Muscle layer of duodenum (tissue), 2 donors: ENCODE results near the gene PTS.

ENCODE experiments used
- H3K27ac ChIP-seq: one replicate; pipeline ENCODE4 v1.7.0; 2013; ENCODE audit warnings: mild to moderate bottlenecking, low read length
- H3K27me3 ChIP-seq: one replicate; pipeline ENCODE4 v1.7.0; 2013; ENCODE audit warnings: low read depth, mild to moderate bottlenecking, control low read depth, low read length
- H3K36me3 ChIP-seq, 2 donors: one replicate each; pipeline ENCODE4 v1.7.0; 2013; ENCODE audit warnings: low read length in 2 of 2, control low read depth in 1 of 2, mild to moderate bottlenecking in 1 of 2; ENCODE audit not compliant: insufficient read depth in 2 of 2, control insufficient read depth in 1 of 2
- H3K4me1 ChIP-seq, 2 donors: one replicate each; pipeline ENCODE4 v1.7.0; 2013; ENCODE audit warnings: low read length in 2 of 2, mild to moderate bottlenecking in 2 of 2, control low read depth in 1 of 2, moderate library complexity in 1 of 2; ENCODE audit not compliant: insufficient read depth in 2 of 2, control insufficient read depth in 1 of 2
- H3K4me3 ChIP-seq, 2 donors: one replicate each; pipeline ENCODE4 v1.7.0; 2013; ENCODE audit warnings: low read length in 2 of 2, low read depth in 1 of 2, mild to moderate bottlenecking in 1 of 2
- H3K9me3 ChIP-seq, 2 donors: one replicate each; pipeline ENCODE4 v1.7.0; 2013; ENCODE audit warnings: low read length in 2 of 2, control low read depth in 1 of 2, mild to moderate bottlenecking in 1 of 2; ENCODE audit not compliant: control insufficient read depth in 1 of 2
- donor health status: healthy.

PTS gene

DNA sequence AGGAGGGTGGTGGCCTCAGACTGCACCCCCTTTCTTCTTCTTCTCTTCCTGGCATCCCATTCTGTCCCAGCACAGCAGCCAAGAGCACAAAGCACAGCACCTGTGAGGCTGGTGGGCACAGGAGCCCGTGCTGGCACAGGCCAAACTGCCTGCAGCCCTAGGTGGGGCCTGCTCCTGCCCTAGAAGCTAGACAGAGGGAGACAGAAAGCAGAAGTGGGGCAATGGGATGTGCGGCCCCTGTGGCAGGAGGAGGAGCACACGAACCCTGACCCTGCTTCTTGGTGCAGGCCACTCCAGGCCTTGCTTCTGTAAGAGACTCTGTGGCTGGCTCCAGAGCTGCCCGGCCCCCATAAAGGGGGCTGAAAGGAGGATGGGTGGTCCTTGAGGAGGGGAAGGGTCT lies 3.9 kb upstream of the PTS start:
- Histone ChIP-seq H3K4me3 (no peak overlapping the region), H3K27me3 (no peaks in the 10 kb centered on the region), H3K27ac (no peak overlapping the region), H3K36me3 (peaks cover 0 to 5% of the 10 kb centered on the region in 2 donors), H3K9me3 (no peaks in the 10 kb centered on the region), H3K4me1 (peaks cover 0 to 4% of the 10 kb centered on the region in 2 donors)

DNA sequence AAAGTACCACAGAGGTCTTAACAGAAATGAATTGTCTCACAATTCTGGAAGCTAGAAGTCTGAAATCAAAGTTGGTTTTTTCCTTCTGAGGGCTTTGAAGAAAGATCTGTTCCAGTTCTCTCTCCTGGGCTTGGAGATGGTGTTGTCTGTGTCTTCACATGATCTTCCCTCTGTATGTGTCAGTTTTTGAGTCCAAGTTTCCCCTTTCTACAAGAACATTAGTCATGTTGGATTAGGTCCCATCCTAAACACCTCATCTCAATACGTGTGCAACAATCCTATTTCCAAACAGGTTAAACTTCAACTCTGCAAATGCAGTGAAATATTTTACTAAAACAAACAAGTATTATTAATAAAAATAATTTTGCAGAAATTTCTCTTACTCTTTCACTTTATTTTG lies 3.1 kb upstream of the PTS start:
- Histone ChIP-seq H3K36me3 (peaks cover 0 to 5% of the 10 kb centered on the region in 2 donors), H3K27ac (no peak overlapping the region), H3K4me3 (no peak overlapping the region), H3K27me3 (no peaks in the 10 kb centered on the region), H3K4me1 (peaks cover 3 to 9% of the 10 kb centered on the region in 2 donors), H3K9me3 (no peaks in the 10 kb centered on the region)

DNA sequence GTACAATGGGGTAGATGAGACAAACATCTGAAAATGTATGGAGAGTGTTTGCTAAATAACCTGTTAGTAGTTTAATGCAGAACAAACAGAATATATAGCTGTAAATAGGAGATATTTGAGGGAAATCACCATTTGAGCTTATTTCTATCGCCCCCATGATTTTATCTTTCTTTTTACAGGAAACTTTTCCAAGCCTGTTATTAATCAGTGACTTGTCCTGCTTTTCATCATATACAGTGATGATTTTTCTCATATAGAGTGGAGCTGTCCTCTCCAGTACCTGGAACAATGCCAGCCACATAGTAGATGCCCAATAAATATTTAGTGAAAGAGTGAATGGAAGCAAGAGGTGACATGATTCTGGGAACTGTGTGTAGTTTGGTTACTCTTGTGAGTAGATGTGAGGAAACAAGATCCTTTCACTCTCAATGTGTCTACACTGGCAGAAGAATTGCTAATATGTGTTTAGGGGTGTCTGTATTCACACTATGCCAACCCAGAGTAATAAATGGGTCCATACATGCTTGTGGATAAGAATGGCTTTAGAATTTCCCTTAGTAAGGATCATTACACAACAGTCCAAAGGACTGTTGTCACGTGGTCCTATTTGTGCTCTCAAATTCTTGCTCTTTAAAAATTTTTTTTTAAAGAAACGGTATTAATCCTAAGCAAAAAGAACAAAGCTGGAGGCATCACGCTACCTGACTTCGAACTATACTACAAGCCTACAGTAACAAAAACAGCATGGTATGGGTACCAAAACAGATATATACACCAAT lies 2.3 kb upstream of the PTS start:
- H3K4me3 ChIP-seq, result no peak overlapping the region
- H3K27ac ChIP-seq, result no peak overlapping the region
- H3K4me1 ChIP-seq, result peaks cover 3 to 9% of the 10 kb centered on the region in 2 donors
- H3K27me3 ChIP-seq, result no peaks in the 10 kb centered on the region
- H3K36me3 ChIP-seq, result peaks cover 0 to 5% of the 10 kb centered on the region in 2 donors
- no peaks in the 10 kb centered on the region for H3K9me3 ChIP-seq

DNA sequence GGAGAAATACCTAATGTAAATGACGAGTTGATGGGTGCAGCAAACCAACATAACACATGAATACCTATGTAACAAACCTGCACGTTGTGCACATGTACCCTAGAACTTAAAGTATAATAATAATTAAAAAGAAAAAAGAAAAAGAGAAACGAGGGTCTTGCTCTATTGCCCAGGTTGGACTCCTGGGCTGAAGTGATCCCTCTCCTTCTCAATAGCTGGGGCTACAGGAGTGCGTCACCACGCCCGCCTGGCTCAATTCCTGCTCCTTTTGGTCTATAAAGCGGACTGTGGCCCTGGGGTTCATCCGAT lies 521 bp upstream of the PTS start:
- Histone ChIP-seq H3K27me3 (no peaks in the 10 kb centered on the region), H3K4me3 (peak overlapping the region; percentile 70 to 81), H3K4me1 (peaks cover 3 to 9% of the 10 kb centered on the region in 2 donors), H3K36me3 (peaks cover 12 to 20% of the 10 kb centered on the region in 2 donors), H3K27ac (peak overlapping the region; percentile 98), H3K9me3 (no peaks in the 10 kb centered on the region)

DNA sequence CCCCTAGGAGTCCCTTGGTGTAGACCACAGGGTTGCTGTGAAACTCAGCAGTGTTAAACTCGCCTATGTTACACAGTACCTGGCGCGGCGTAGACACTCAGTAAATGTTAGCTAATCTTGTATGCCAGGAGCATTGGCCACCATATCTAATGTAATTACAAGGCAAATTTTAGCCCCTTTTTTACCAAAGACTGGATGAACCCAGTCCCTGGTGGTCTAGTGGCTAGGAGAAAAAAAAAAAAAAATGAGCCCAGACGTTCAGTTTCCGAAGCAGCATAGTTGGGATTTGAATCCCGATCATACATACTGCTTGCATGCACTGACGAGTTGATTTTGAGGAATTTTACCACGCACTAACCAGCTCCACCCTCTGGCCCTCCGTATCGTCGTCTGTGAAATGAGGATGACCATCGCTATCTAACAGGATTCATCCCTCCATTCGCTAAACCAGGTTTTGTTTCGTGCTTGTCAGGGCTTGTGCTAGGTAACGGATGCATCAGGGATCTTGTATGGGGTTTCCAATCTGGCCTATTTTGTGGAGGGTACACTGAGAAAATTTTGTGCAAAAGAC lies 688 bp downstream of the PTS start:
- Histone ChIP-seq H3K9me3 (no peaks in the 10 kb centered on the region), H3K4me1 (peaks cover 3 to 9% of the 10 kb centered on the region in 2 donors), H3K36me3 (peaks cover 20 to 25% of the 10 kb centered on the region in 2 donors), H3K4me3 (peak overlapping the region; percentile 70 to 81), H3K27ac (peak overlapping the region; percentile 98), H3K27me3 (no peaks in the 10 kb centered on the region)

DNA sequence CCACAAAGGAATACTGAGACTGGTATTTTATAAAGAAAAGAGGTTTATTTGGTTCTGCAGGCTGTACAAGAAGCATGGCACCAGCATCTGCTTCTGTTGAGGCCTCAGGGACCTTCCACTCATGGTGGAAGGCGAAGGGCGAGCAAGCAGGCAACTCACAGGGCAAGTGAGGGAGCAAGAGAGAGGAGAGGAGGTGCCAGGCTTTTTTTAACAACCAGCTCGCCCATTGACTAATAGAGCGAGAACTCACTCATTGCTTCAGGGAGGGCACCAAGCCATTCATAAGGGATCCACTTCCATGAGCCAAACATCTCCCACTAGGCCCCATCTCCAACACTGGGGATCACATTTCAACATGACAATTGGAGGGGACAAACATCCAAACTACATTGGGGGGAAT lies 1.2 kb downstream of the PTS start:
- Histone ChIP-seq H3K9me3 (no peaks in the 10 kb centered on the region), H3K27ac (peak overlapping the region; percentile 1), H3K27me3 (no peaks in the 10 kb centered on the region), H3K36me3 (peaks cover 20 to 25% of the 10 kb centered on the region in 2 donors), H3K4me3 (peak overlapping the region; percentile 70 to 81), H3K4me1 (peaks cover 3 to 9% of the 10 kb centered on the region in 2 donors)

DNA sequence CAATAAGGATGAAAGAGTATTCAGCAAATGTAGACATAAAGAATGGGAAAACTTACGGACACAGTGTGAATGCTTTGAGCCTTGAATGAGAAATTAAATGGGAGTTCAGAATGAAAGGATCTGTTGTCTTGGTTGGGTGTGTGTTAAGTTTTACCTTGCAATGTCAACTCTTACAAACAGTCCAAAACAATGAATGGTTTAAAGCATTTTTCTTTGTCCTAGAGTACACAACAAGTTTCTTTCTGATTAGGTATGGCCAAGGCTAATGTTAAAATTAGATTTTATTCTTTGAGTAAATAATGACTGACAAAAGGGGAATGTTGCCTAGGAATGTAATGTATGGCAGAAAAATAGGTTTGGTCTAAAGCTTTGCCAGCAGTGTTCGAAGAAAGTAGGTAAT lies 2.5 kb downstream of the PTS start:
- no peaks in the 10 kb centered on the region for H3K9me3 ChIP-seq
- peaks cover 3 to 9% of the 10 kb centered on the region in 2 donors for H3K4me1 ChIP-seq
- peaks cover 25% of the 10 kb centered on the region in 2 donors for H3K36me3 ChIP-seq
- H3K27me3 ChIP-seq, result no peaks in the 10 kb centered on the region
- no peak overlapping the region for H3K27ac ChIP-seq
- no peak overlapping the region for H3K4me3 ChIP-seq

DNA sequence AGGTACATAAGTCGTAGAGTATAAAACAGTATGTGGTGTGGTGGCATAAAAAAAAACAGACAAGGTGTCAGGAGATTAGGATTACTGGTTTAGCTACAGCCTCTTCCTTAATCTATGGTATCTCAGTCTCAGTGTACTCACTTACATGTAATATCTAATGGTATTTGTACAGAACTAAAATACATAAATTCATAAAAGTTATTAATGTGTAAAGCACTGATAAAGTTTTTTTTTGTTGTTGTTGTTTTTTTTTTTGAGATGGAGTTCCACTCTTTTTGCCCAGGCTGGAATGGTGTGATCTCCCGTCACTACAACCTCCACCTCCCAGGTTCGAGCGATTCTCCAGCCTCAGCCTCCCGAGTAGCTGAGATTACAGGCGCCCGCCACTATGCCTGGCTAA lies 2.9 kb downstream of the PTS start:
- Histone ChIP-seq H3K27ac (no peak overlapping the region), H3K27me3 (no peaks in the 10 kb centered on the region), H3K9me3 (no peaks in the 10 kb centered on the region), H3K36me3 (peaks cover 25 to 28% of the 10 kb centered on the region in 2 donors), H3K4me3 (no peak overlapping the region), H3K4me1 (peaks cover 3 to 9% of the 10 kb centered on the region in 2 donors)

DNA sequence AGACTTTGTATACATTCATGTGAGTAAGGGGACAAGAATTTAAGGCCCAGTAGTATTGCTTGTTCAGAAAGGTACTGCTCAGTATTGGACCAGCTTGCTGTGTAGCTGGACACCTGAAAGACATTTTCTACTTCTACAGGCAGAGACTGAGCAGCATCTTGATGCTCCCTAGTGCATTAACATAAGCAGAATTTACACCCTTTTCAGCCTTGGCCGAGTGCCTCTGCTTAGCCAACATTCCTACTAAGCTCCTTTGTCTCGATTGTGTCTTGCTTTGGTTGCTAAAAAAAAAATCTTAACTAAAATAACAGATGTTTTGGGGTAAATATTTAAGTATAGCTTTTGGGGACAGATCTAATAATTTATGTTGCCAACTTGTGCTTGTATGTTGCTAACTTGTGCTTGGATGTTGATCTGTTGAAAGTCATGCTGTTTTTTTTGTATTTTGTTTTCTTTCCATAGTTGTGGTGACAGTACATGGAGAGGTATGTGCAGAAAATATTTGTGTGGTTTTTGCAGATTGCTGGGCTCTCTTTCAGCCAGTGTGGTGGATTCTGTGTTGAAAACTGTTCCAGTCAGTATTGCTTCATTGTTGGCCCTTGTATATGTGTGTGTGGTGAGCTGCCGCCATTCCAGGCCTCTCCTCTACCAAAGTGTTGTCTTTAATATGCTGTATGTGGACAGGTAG lies 3.7 kb downstream of the PTS start:
- Histone ChIP-seq H3K36me3 (peaks cover 25 to 30% of the 10 kb centered on the region in 2 donors), H3K9me3 (no peaks in the 10 kb centered on the region), H3K27me3 (no peaks in the 10 kb centered on the region), H3K4me1 (peaks cover 3 to 9% of the 10 kb centered on the region in 2 donors), H3K4me3 (no peak overlapping the region), H3K27ac (no peak overlapping the region)

DNA sequence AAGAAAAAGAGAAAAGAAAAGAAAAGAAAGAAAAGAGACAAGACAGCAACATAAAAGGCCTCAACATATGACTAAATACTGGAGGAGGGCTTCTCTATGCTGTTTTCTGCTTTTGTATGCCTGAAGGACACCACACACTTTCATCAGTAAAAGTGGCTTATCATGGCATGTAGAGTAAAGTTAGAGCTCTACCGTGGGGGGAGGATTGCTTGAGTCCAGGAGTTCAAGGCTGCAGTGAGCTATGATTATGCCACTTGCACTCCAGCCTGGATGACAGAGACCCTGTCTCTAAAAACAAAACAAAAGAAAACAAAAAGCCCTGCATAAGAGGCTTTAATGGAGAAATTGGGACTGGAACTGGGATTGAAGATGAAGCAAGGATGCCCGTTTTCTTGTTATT lies 5.7 kb downstream of the PTS start:
- no peak overlapping the region for H3K27ac ChIP-seq
- no peak overlapping the region for H3K4me3 ChIP-seq
- H3K4me1 ChIP-seq, result peaks cover 3 to 9% of the 10 kb centered on the region in 2 donors
- H3K27me3 ChIP-seq, result no peaks in the 10 kb centered on the region
- H3K36me3 ChIP-seq, result peaks cover 35 to 46% of the 10 kb centered on the region in 2 donors
- H3K9me3 ChIP-seq, result no peaks in the 10 kb centered on the region

DNA sequence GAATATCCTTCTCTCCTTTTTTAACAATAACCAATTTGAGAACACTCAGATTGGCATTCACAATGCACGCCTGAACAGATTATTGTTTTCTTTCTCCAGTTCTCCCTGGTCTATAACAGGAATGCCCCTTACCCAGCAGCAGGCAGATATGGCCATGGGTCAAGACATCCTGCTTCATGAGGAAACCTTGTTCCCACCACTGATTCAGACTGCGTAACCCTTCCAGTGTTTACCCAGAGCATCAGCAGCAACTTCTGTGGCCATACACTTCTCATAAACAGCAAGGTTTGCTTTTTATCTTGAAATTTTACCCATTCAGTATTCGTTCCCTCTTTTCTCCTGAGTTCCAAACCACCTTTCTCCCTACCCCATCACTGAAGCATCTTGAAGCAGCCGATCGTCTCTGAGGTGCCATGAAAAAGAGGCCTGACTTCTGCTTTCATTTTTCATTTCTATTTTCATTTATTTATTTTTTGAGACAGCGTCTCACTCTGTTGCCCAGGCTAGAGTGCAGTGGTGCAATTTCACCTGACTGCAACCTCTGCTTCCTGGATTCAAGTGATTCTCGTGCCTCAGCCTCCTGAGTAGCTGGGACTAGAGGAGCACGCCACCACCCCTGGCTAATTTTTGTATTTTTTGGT lies 9.6 kb downstream of the PTS start:
- Histone ChIP-seq H3K9me3 (no peaks in the 10 kb centered on the region), H3K36me3 (peaks cover 32 to 43% of the 10 kb centered on the region in 2 donors), H3K27me3 (no peaks in the 10 kb centered on the region), H3K4me1 (no peaks in the 10 kb centered on the region), H3K4me3 (no peak overlapping the region), H3K27ac (no peak overlapping the region)
